Hepatocyte (in vitro differentiated cells): ENCODE results near the gene TGM4. TPM values are rescaled to one million over a fixed set of nuclear protein-coding genes. Genes with fewer than 3 reads are reported as not detected.
"Not testable (repeated sequence)": the region's sequence is repeated elsewhere in the genome, so short reads cannot be mapped to it uniquely, and the experiment has no call there.

Source experiments
- DNase-seq: peaks from one replicate; pipeline ENCODE4 v3.0.0-alpha.2; 2016; ENCODE audit warnings: low spot score
- H2AFZ ChIP-seq: fragments of 200-600 bp; sonication (generic); 2 replicates; pipeline ENCODE4 v1.6.0; 2016; ENCODE audit warnings: antibody characterized with exemption, mild to moderate bottlenecking
- H3K27ac ChIP-seq: fragments of 200-600 bp; sonication (generic); 2 replicates; pipeline ENCODE4 v1.5.1; 2016; ENCODE audit warnings: mild to moderate bottlenecking
- H3K27me3 ChIP-seq: fragments of 200-600 bp; sonication (generic); 2 replicates; pipeline ENCODE4 v1.6.1; 2016
- H3K36me3 ChIP-seq: fragments of 200-600 bp; sonication (generic); replicated peaks from 2 replicates; pipeline ENCODE4 v1.5.1; 2016; ENCODE audit warnings: low read depth; ENCODE audit not compliant: insufficient read depth
- H3K4me1 ChIP-seq: fragments of 200-600 bp; sonication (generic); 2 replicates; pipeline ENCODE4 v1.5.1; 2016; ENCODE audit warnings: mild to moderate bottlenecking, moderate library complexity; ENCODE audit not compliant: insufficient read depth
- H3K4me2 ChIP-seq: fragments of 200-600 bp; sonication (generic); 2 replicates; pipeline ENCODE4 v1.6.0; 2016
- H3K4me3 ChIP-seq: fragments of 200-600 bp; sonication (generic); 2 replicates; pipeline ENCODE4 v1.5.1; 2016; ENCODE audit warnings: mild to moderate bottlenecking
- H3K79me2 ChIP-seq: fragments of 200-600 bp; sonication (generic); 2 replicates; pipeline ENCODE4 v1.6.0; 2017; ENCODE audit warnings: mild to moderate bottlenecking
- H3K9me2 ChIP-seq: fragments of 200-600 bp; sonication (generic); replicated peaks from 2 replicates; pipeline ENCODE4 v1.6.0; 2017; ENCODE audit warnings: mild to moderate bottlenecking; ENCODE audit not compliant: insufficient read depth
- H3K9me3 ChIP-seq: fragments of 200-600 bp; sonication (generic); 2 replicates; pipeline ENCODE4 v1.5.1; 2016; ENCODE audit warnings: low read depth, mild to moderate bottlenecking
- H4K20me1 ChIP-seq: fragments of 200-600 bp; sonication (generic); 2 replicates; pipeline ENCODE4 v1.6.0; 2016; ENCODE audit warnings: mild to moderate bottlenecking; ENCODE audit not compliant: insufficient read depth, poor library complexity, severe bottlenecking
- EZH2 ChIP-seq: fragments of 200-600 bp; sonication (generic); IDR thresholded peaks from 2 replicates; pipeline ENCODE4 v1.6.1; 2016; ENCODE audit warnings: antibody characterized with exemption, mild to moderate bottlenecking, borderline replicate concordance
- EZH2phosphoT487 ChIP-seq: fragments of 200-600 bp; sonication (generic); IDR thresholded peaks from one replicate; pipeline ENCODE4 v1.6.1; 2018; ENCODE audit warnings: antibody characterized with exemption, mild to moderate bottlenecking, low read depth, moderate library complexity; ENCODE audit not compliant: unreplicated experiment, severe bottlenecking
- WGBS: methylation state at CpG from one replicate; pipeline ENCODE4 v1.1.6; 2016; ENCODE audit warnings: low lambda C conversion rate; ENCODE audit errors: missing lambda C conversion rate; 5-methylcytosine and 5-hydroxymethylcytosine counted together
- polyA plus RNA-seq: library from polyadenylated mRNA; unstranded; fragments of >200 nt; fragmentation: Nextera tagmentation; extraction: Ambion mirVana; gene quantifications from 2 replicates; pipeline ENCODE4 v1.2.1, GENCODE V29; 2016
- total RNA-seq: library from RNA; depleted of rRNA; stranded (reverse); fragments of >200 nt; gene quantifications from 2 replicates; pipeline ENCODE4 v1.2.3, GENCODE V29; 2014
- TF ChIP-seq, protein P1 (sequence below): fragments of 200-600 bp; sonication (generic); IDR thresholded peaks from 2 replicates; pipeline ENCODE4 v1.5.1; 2016; ENCODE audit warnings: antibody characterized with exemption, mild to moderate bottlenecking; ENCODE audit not compliant: poor library complexity

Gene TGM4
- total and polyA plus RNA-seq, 2 experiments from 2014 or later = 0.43 TPM; not detected in 1

GRCh38 chr3:44948239-44948638 lies 73.8 kb downstream of the TGM4 start:
- H3K9me3 ChIP-seq = no peaks in the 10 kb centered on the region
- H3K9me2 ChIP-seq = no peaks in the 10 kb centered on the region
- H3K36me3 ChIP-seq = no peaks in the 10 kb centered on the region
- WGBS = 99% methylated on average over 3 of the region's 3 CpGs
- no peak overlapping the region for H3K4me2 ChIP-seq
- no peak overlapping the region for H2AFZ ChIP-seq
- TF ChIP-seq EZH2 (no peak), EZH2phosphoT487 (no peak)
- TF ChIP-seq, protein P1, sequence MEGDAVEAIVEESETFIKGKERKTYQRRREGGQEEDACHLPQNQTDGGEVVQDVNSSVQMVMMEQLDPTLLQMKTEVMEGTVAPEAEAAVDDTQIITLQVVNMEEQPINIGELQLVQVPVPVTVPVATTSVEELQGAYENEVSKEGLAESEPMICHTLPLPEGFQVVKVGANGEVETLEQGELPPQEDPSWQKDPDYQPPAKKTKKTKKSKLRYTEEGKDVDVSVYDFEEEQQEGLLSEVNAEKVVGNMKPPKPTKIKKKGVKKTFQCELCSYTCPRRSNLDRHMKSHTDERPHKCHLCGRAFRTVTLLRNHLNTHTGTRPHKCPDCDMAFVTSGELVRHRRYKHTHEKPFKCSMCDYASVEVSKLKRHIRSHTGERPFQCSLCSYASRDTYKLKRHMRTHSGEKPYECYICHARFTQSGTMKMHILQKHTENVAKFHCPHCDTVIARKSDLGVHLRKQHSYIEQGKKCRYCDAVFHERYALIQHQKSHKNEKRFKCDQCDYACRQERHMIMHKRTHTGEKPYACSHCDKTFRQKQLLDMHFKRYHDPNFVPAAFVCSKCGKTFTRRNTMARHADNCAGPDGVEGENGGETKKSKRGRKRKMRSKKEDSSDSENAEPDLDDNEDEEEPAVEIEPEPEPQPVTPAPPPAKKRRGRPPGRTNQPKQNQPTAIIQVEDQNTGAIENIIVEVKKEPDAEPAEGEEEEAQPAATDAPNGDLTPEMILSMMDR = no peak
- no peaks in the 10 kb centered on the region for H4K20me1 ChIP-seq
- H3K27ac ChIP-seq = no peak overlapping the region
- peaks cover 8% of the 10 kb centered on the region for H3K79me2 ChIP-seq
- H3K27me3 ChIP-seq = no peaks in the 10 kb centered on the region
- no peak overlapping the region for H3K4me3 ChIP-seq
- H3K4me1 ChIP-seq = no peaks in the 10 kb centered on the region
- no peak for DNase-seq

GRCh38 chr3:44949770-44950169 lies 75.4 kb downstream of the TGM4 start:
- H4K20me1 ChIP-seq = not testable (repeated sequence)
- 95% methylated on average over 4 of the region's 4 CpGs for WGBS

DNA sequence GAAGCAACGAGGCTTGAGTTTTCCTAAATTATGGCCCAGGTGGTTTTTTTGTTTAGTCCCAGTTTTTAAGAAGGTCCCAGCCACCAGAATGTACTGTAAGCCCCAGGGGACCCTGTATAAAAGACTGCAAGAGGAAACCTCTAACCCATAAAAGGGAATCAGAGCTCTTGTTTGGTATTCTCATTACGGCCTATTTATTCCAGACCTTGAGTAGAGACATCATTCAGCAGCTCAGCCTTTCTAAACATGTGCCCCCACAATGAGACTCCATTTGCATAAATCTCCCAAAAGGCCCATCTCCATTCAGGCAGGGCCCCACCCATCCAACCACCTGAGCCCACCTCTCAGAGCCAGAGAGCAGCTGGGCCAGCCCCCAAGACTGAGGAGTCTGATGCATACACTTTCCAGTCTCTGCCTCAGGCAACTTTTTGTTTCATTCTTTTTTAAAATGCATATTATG lies 75.9 kb downstream of the TGM4 start:
- peaks cover 12% of the 10 kb centered on the region for H3K79me2 ChIP-seq
- no peak for TF ChIP-seq EZH2
- TF ChIP-seq, protein P1 = no peak
- TF ChIP-seq EZH2phosphoT487 = no peak
- WGBS = 82% methylated on average over 2 of the region's 2 CpGs

More at GRCh38 chr3:44949770-44950169, 75.4 kb downstream of the TGM4 start:
- H3K27me3 ChIP-seq, DNase-seq, H3K9me3 ChIP-seq, H3K27ac ChIP-seq, H3K4me2 ChIP-seq, H2AFZ ChIP-seq, H3K36me3 ChIP-seq, H3K4me3 ChIP-seq, H3K9me2 ChIP-seq, H3K4me1 ChIP-seq: not testable (repeated sequence)
- peaks cover 12% of the 10 kb centered on the region for H3K79me2 ChIP-seq

DNA sequence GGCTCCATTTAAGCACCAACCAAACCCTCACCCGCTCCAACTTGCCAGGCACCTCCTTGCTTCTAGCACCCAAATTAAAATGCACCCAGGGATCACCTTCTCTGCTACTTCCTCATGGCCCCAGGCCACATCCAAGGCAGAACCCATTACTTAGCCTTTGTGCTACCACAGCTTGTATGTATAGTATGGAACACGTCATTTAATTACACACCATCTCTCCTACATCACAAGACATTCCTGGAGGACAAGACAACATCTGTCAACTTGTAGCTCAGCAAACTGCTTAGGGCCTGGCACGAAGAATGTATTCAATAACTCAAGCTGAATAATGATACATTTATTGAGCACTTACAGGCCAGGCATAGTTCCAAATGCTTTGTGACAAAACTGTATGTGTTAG lies 78.3 kb downstream of the TGM4 start:
- no peaks in the 10 kb centered on the region for H3K9me2 ChIP-seq
- peaks cover 3% of the 10 kb centered on the region for H4K20me1 ChIP-seq
- peaks cover 18% of the 10 kb centered on the region for H3K79me2 ChIP-seq
- no peak overlapping the region for H3K4me3 ChIP-seq
- TF ChIP-seq, protein P1 = no peak
- TF ChIP-seq EZH2phosphoT487 = no peak
- no peak for TF ChIP-seq EZH2
- H3K36me3 ChIP-seq = no peaks in the 10 kb centered on the region
- no peak for DNase-seq
- 95% methylated on average over 3 of the region's 3 CpGs for WGBS
- no peak overlapping the region for H3K4me2 ChIP-seq
- H3K27ac ChIP-seq = no peak overlapping the region
- no peaks in the 10 kb centered on the region for H3K27me3 ChIP-seq
- no peak overlapping the region for H2AFZ ChIP-seq
- H3K9me3 ChIP-seq = no peaks in the 10 kb centered on the region
- no peaks in the 10 kb centered on the region for H3K4me1 ChIP-seq

More for the DNA sequence above, 75.9 kb downstream of the TGM4 start:
- Histone ChIP-seq H3K27me3 (no peaks in the 10 kb centered on the region), H4K20me1 (no peaks in the 10 kb centered on the region), H3K36me3 (no peaks in the 10 kb centered on the region), H3K4me3 (no peak overlapping the region), H3K4me1 (no peaks in the 10 kb centered on the region), H3K27ac (no peak overlapping the region), H3K9me3 (no peaks in the 10 kb centered on the region), H3K4me2 (no peak overlapping the region), H2AFZ (no peak overlapping the region), H3K9me2 (no peaks in the 10 kb centered on the region)
- no peak for DNase-seq
